Sciatic nerve (tissue), 2 donors: ENCODE measurements around the gene DTHD1. TPM values are rescaled to one million over a fixed set of nuclear protein-coding genes. Genes with fewer than 3 reads are reported as not detected.

Experiments
- ATAC-seq: fragments of 200-7000 bp; cut with Tn5 transposase; one replicate; pipeline ENCODE4 v1.9.1; 2020; ENCODE audit warnings: mild to moderate bottlenecking, moderate library complexity
- DNase-seq: peaks from one replicate; pipeline ENCODE4 v3.0.0-alpha.2; 2020; ENCODE audit warnings: low spot score
- intact Hi-C: fragments of 100-400 bp; cut with DNase I; formaldehyde crosslinking; loops from one replicate; pipeline ENCODE4 v1.14.2; 2022
- total RNA-seq: library from RNA; stranded (reverse); fragmentation: NEBNext Ultra II Directional; extraction: Animal tissue kit (Norgen Biotek cat#: 25700); gene quantifications from one replicate; pipeline ENCODE4 v1.2.1, GENCODE V29; 2021
- donor health status: DM: no; HTN: no; CAD: no.
- donor health status: DM: no; HTN: no; CAD: no.

DTHD1 gene
- total RNA-seq, 1 donor from 2014 or later: 0.62 TPM

DNA sequence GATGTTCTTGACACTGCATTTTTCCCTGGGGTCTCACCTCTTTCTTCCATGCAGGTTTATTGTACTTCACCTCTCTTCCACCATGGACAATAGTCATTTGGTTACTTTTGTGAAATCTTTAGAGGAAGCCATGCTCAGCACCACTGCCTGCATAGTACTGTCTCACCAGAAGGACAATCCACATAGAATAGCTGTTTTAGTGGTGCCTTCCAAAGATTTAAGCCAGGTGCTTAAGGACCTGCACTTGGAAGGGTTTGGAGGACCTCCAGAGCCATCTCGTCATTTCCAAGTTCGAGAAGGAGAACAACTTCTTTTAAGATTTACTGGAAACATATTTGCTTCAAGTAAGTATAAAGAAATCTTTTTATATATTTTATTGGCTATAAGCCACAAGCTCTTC, 26.7 kb downstream of the DTHD1 start:
- no peak for DNase-seq
- ATAC-seq: no peak
- intact Hi-C loops: no loop called here

GRCh38 chr4:36310216-36310615, 28.8 kb downstream of the DTHD1 start:
- ATAC-seq (no peak), DNase-seq (no peak)
- intact Hi-C loops: no loop called here

- intact Hi-C loops: no loop called here
- DNase-seq (peak; percentile 61), ATAC-seq (peak; percentile 85)
Measured at GRCh38 chr4:36310793-36311192, 29.4 kb downstream of the DTHD1 start.

DNA sequence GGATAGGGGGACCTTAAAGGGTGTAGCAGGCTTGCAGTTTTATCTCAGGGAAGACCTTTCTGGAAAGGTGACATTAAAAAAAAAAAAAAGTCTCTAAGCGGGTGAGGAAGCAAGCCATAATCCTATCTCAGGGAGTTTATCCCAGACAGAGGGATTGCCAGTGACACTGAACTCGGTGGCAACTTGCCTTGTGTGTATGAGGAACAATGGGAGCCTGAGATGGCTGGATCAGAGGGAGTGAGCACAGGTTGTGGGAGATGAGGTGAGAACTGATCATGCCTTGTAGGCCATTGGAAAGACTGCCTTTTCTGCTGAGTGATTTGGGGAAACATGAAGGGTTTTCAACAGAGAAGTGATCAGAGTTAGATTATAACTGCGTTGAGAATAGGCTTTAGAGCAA, 31.1 kb downstream of the DTHD1 start:
- DNase-seq (no peak), ATAC-seq (no peak)
- intact Hi-C loops: no loop called here

DNA sequence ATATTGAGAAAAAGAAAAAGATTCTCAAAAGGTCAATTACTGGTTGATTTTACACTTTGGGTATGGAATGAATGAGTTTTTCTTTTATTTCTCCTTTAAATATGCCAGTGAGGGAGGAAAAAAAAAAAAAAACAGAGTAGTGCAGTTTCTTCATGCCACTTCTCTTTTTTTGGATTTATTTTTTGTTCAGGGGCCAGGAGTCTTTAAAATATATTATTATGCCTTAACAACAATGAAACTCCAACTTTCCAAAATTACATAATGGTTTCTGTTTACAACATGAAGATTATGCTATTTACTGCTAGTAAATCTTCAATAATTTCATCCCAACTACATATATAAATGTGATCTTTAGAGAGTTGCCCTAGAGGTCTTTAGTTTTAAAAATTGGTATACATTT, 31.9 kb downstream of the DTHD1 start:
- DNase-seq (no peak), ATAC-seq (no peak)
- intact Hi-C loops: no loop called here

- DNase-seq (no peak), ATAC-seq (no peak)
- intact Hi-C loops: no loop called here
Measured at GRCh38 chr4:36313703-36314102, 32.3 kb downstream of the DTHD1 start.

- intact Hi-C loops: no loop called here
- no peak for ATAC-seq
- no peak for DNase-seq
Measured at GRCh38 chr4:36316607-36317006, 35.2 kb downstream of the DTHD1 start.

DNA sequence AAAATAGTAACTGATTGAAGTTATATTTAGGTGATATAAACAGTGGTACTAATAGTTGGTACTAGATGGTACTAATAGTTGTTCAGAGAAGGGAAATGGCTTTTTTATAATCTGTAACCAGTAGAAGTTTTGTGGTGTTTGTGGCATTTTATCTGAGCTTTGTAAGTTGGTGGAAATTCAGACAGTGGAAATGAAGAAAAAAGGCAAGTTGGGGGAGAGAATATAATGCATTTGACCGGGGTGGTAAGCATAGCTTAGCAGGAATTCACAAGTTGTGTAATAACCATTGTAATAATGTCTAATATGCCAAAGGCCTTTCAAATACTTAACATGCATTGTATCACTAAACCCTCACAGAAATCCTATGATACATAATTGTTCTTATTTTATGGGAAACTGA, 36.3 kb downstream of the DTHD1 start:
- intact Hi-C loops: no loop called here

DNA sequence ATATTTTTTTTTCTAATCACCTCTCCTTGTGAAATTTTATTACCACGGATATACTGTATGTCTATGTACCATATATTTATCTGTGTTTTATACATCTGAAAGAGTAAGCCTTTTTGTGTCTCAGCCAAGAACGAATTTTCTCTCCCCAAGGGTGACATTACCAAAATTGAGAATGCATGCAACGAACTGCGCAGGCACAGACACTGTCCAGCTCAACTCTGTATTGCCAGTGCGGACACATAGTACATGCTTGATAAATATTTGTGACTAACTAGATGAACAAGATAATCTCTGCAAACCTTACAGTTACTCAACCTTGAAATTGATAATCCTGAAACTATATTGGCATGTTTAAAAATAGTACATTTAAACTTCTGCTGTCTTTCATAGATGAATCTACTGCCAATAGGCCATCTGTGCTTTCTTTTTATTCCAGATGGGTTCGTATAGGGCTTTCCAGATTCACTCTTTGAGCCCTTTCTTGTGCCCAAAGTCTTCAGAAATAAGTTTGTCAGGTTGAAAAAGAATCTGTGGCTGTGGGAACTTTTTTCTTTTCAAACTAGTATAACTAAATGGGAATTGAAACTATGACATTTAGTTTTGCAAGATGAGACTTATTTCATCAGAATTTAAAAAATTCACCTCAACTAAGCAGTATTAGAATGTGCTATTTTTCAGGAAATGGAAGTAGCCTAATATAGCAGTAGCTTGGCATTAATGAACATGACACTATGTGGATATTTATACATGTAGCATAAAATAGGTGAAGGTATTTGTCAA, 38.9 kb downstream of the DTHD1 start:
- ATAC-seq: peak; percentile 30
- no peak for DNase-seq
- intact Hi-C loops: loop anchor here (5.0 kb wide), 1 partner anchor 1118 kb away; no protein-coding TSS in a partner anchor

More for the DNA sequence above, 36.3 kb downstream of the DTHD1 start:
- ATAC-seq (no peak), DNase-seq (no peak)

DNA sequence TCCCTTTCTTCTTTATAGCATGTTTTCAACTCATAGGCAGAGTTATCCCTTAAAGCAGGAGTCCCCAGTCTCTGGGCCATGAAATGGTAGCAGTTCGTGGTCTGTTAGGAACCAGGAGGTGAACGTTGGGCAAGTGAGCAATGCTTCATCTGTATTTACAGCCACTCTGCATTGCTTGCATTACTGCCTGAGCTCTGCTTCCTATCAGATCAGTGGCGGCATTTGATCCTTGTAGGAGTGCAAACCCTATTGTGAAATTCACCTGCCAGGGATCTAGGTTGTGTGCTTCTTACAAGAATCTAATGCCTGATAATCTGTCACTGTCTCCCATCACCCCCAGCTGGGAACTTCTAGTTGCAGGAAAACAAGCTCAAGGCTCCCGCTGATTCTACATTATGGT, 39.8 kb downstream of the DTHD1 start:
- intact Hi-C loops: loop anchor here (5.0 kb wide), 1 partner anchor 1119 kb away; no protein-coding TSS in a partner anchor
- DNase-seq (no peak), ATAC-seq (no peak)

GRCh38 chr4:36322921-36323354, 41.5 kb downstream of the DTHD1 start:
- intact Hi-C loops: loop anchor here (5.0 kb wide), 1 partner anchor 1121 kb away; no protein-coding TSS in a partner anchor
- ATAC-seq (peak; percentile 66), DNase-seq (no peak)

GRCh38 chr4:36323816-36324419, 42.5 kb downstream of the DTHD1 start:
- intact Hi-C loops: loop anchor here (5.0 kb wide), 1 partner anchor 1122 kb away; no protein-coding TSS in a partner anchor
- DNase-seq (no peak), ATAC-seq (no peak)

DNA sequence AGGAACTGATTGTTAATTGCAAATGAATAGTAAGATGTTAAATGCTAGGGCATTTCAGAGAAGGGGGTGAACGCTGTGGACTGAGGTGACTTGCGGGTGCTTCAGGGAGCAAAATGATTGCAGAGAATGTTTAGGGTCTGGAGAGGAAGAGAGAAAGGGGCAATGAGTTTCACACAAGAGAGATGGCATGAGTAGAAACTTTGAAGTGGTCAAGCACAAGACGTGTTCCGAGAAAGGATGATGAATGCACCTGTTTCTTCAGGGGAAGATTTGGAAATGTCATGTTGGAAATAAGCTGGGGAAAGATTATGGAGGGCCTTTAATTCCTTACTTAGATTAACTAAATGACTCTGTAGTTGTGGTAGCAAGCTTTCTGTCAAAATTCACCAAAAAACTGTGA, 43.4 kb downstream of the DTHD1 start:
- intact Hi-C loops: loop anchor here (5.0 kb wide), 1 partner anchor 1123 kb away; no protein-coding TSS in a partner anchor
- no peak for DNase-seq
- ATAC-seq: no peak

GRCh38 chr4:36325499-36325898, 44.1 kb downstream of the DTHD1 start:
- peak; percentile 29 for ATAC-seq
- DNase-seq: no peak
- intact Hi-C loops: no loop called here

- intact Hi-C loops: no loop called here
- DNase-seq (no peak), ATAC-seq (no peak)
Measured at GRCh38 chr4:36325926-36326325, 44.5 kb downstream of the DTHD1 start.

DNA sequence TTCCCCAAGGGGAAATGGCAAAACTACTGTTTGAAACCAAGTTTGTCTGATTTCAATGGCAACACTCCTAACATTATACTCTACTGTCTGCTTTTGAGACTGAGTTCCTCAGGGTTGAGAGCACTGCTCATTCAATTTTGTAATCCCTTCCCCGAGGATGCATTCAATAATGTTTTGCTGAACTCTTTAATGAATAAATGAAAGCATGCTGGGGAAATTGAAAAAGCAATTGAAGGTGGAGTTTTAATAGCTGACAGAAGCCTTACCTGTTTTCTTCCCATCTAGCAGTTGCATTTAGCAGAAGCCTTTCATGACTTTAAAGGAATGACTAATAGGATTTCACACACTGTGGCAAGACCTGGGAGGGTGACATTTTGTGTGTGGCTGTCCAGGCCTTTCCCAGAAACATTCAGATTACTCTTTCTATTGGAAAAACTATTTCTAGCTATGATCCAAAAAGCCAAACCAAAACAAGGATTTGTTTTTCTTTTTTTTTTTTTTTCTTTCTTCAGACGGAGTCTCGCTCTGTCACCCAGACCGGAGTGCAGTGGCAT, 45.1 kb downstream of the DTHD1 start:
- intact Hi-C loops: no loop called here
- DNase-seq (no peak), ATAC-seq (no peak)

DNA sequence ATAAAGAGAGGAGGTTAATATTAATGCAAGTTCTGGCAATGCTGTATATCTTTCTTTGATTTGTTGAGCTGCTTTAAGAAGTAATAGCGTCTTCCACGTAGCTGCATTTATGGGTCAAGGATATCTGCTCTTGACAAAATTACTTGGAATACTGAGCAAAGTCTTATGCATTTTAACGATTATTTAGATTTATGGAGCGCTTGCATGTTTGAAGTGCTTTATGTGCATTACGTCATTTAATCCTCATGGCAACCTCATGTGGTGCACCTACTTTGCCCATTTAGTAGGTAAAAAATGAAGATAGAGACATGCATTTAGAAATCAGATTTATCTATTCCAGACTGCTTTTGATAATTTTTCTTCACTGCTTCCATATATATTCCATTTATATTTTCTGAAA, 46.0 kb downstream of the DTHD1 start:
- DNase-seq: no peak
- no peak for ATAC-seq
- intact Hi-C loops: no loop called here

DNA sequence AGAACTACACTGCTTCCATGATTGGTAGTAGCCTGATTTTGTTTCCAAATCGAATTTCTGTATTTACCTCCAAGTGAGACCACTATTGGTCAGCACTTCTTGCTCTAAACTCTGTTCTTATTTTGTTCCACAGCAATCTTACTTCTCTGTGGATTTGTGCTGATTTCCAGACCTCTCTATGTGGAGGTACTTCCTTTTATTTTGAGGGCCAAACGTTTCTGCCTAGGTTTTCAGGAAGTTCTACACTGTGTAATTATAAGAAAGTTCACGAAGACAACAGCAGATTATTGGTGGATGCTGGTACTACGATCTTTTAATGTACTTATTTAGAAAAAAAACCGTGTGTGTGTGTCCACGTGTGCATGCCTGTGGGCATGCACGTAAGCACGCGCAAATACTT, 46.7 kb downstream of the DTHD1 start:
- ATAC-seq: peak; percentile 55
- intact Hi-C loops: no loop called here
- DNase-seq: no peak

DNA sequence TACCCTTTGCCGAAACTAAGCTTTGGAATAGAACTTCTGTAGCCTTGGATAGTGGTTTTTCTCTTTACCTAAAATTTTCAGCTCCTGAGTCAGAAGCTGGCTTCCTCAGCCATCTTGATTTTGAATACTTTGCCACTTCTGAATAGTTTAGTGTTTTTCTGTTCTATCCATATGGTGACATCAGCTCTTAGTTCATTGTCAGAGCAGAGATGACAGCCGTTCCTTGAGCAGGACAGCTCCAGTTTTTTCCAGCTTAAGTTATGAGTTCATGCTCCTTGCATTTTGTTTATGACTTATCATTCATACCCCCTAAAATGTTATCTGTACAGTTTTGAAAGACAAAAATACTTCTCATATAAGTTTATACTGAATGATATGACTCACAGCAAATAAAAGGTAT, 47.8 kb downstream of the DTHD1 start:
- intact Hi-C loops: no loop called here
- ATAC-seq: no peak

DNA sequence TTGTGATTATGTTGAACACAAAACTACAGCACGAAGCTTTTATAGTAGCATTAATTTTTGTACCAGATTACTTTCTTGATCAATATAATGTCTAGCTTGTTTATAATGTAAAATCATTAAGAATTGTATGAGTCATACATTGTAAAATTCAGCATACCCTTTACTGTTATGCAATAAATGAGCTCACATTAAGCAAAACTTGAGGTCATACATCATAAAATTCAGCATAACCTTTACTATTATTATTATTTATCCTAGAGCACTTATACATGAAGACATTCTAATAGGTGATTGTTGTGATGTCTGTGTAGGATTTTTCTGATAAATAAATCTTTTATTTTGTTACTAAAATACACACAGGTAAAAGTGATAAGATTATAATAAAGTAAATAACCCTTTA, 49.4 kb downstream of the DTHD1 start:
- intact Hi-C loops: no loop called here
- DNase-seq: no peak
- ATAC-seq: no peak

More for the DNA sequence above, 47.8 kb downstream of the DTHD1 start:
- no peak for DNase-seq
